Body of pancreas (tissue), 4 donors: ENCODE measurements around the gene MRPS27.

Experiments used
- POLR2A ChIP-seq, 3 donors: fragments of 450-650 bp; IDR thresholded peaks; one replicate each; pipeline ENCODE4 v1.6.1; 2016; ENCODE audit warnings: antibody characterized with exemption in 3 of 3, mild to moderate bottlenecking in 2 of 3
- TF ChIP-seq, protein P1 (sequence below), 7 experiments: fragments of 450-650 bp in 4 of 7; fragments of 200-600 bp in 3 of 7; sonication (generic) in 3 of 7; IDR thresholded peaks; one replicate each; pipeline ENCODE4 v1.5.1; 2016 to 2019; ENCODE audit warnings: antibody characterized with exemption in 7 of 7

DNA sequence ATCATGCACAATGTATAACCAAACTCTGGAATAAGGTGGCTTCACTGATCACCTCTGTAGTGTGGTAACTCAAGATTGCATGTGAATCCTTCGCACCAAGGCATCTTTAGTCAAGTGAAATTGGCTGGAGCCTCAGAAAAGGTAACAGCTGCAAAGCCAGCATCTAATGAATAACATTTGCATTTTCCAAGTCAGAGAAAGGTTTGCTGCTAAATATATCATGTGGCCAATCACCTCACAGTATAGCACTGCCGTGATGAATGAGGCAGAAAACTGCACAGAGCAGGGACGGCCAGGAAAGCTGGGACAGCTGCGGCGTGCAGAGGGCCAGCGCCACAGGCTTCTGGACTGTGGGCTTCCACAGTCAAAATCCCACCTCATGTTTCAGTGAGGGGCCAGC is 18.5 kb downstream of the MRPS27 start:
- TF ChIP-seq, protein P1, sequence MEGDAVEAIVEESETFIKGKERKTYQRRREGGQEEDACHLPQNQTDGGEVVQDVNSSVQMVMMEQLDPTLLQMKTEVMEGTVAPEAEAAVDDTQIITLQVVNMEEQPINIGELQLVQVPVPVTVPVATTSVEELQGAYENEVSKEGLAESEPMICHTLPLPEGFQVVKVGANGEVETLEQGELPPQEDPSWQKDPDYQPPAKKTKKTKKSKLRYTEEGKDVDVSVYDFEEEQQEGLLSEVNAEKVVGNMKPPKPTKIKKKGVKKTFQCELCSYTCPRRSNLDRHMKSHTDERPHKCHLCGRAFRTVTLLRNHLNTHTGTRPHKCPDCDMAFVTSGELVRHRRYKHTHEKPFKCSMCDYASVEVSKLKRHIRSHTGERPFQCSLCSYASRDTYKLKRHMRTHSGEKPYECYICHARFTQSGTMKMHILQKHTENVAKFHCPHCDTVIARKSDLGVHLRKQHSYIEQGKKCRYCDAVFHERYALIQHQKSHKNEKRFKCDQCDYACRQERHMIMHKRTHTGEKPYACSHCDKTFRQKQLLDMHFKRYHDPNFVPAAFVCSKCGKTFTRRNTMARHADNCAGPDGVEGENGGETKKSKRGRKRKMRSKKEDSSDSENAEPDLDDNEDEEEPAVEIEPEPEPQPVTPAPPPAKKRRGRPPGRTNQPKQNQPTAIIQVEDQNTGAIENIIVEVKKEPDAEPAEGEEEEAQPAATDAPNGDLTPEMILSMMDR (IDR thresholded peaks at IDR 0.05), result no peak
- TF ChIP-seq POLR2A (IDR thresholded peaks at IDR 0.05), result no peak
